Measurements from ENCODE around the gene EPS8L3.

- TF ChIP-seq CTCF (IDR thresholded peaks at IDR 0.05) (no peak), POLR2A (IDR thresholded peaks at IDR 0.05) (no peak)
Observed at GRCh38 chr1:109787211-109787844, 23.6 kb upstream of the EPS8L3 start.

Measured in heart left ventricle (tissue), 13 donors.